Skin of body (tissue), 2 donors: ENCODE data around the gene IFT43. TPM values are rescaled to one million over a fixed set of nuclear protein-coding genes. Genes with fewer than 3 reads are reported as not detected.
"Not testable (repeated sequence)": the region's sequence is repeated elsewhere in the genome, so short reads cannot be mapped to it uniquely, and the experiment has no call there.

ENCODE experiments used
- DNase-seq: peaks from one replicate; lab custom pipeline; 2025; lab: John Stamatoyannopoulos, UW
- total RNA-seq: library from RNA; depleted of rRNA; stranded (reverse); fragments of >200 nt; gene quantifications from one replicate; pipeline ENCODE4 v1.2.3, GENCODE V29; 2014

Gene IFT43
- total RNA-seq, 1 donor from 2014 or later, result 24.9 TPM

DNA sequence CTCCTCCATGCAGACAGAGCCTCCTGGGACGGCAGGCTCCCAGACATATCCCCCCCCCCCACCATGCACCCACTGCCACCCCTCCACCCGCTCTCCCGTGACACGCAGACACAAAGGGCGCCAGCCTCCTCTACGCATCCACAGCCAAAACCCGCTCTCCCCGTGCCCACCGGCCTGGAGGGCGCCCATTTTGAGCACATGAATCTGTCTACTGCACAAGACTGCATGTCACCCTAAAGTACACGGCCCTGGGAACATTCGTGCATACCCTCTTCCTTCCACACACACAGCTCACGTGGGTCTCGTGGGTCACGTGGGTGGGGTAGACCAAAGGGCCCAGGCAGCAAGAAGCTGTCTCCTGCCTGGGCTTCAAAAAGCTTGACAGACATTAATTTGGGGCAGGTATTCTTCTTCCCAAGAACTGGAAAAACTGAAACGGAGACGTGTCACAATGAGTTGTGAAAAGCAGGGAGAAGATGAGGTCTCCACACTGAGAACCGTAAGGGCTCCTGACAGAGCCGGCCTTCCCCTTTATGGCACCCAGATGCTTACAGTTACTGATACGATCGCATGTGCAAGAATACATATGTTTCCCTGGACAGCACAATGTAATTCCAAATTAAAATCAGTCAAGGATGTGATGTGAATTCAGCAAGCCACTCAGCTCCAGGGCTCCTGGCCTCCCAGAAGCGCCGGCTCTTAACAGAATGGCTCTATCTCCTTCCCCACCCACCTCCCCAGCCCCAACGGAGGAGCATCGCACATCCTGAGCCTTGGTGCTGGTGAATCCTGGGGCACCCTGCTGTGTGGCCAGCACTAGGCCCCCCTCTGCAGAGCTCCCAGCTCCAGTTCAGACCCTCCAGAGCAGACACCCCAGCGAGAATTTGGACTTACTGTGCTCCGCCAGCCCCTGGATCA, 5.7 kb upstream of the IFT43 start:
- DNase-seq, result peak; percentile 49

DNA sequence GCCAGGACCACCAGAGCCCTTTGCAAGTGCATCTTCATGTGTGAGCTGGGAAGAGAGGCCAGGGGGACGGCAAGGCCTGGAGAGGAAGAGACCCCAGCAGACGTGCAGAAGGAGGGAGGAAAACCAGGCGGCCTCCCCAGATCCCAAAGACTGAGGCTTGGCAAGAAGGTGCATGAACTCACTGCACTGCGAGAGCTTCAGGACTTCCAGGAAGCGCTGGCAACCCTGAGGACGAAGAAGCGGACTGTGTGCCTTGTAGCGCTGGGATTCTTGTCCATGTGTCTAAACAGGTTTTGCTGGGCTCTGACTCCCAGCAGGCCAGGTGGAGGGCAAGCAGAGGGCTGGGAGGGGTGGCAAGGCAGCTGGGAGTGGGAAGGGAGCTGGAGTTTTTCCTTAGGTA, 4.7 kb upstream of the IFT43 start:
- peak; percentile 19 for DNase-seq

DNA sequence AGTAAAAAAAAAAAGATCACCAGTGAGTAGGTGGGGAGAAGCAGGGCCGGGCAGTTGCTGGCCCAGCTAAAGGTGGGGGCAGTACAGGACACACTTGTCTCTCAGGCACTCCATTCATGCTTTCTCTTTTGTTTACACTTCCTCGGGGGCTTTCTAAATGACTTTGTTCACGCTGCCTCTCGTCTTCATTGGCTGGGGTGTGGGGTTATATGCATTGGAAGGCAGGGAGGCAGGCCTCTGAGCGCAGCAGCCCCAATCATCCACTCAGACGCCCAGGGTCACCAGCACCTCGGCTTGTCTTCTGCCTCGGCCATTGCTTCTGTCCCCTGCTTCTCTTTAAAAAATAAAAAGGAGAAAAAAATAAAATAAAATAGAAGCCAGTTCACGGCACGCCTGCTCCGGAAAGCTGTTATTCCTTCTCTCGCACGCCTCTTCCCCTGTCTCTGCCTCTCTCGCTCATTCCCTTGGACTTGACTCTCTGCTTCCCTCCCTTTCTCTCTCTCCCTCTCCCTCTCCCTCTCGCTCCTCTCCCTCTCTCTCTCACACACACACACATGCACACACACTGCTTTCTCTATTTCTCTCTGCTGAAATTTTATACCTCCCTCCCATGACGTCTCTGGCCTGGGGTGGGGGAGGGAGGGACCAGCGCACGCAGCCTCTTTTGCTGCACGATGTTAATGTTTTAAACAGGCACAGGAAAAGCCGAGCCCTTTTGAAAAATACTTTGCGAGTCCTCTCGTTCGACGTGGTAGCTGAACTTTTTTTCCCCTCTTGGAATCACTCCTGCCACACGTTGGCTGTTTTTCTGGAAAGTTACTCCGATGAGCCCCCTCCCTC, 3.9 kb upstream of the IFT43 start, which contains the start of gene TGFB3:
Gene TGFB3, minus strand, starts transcription at position 570 of the 840 bp plus-strand sequence. CDS start 1,102 bp downstream, outside the sequence.
- peak; percentile 95 for DNase-seq

DNA sequence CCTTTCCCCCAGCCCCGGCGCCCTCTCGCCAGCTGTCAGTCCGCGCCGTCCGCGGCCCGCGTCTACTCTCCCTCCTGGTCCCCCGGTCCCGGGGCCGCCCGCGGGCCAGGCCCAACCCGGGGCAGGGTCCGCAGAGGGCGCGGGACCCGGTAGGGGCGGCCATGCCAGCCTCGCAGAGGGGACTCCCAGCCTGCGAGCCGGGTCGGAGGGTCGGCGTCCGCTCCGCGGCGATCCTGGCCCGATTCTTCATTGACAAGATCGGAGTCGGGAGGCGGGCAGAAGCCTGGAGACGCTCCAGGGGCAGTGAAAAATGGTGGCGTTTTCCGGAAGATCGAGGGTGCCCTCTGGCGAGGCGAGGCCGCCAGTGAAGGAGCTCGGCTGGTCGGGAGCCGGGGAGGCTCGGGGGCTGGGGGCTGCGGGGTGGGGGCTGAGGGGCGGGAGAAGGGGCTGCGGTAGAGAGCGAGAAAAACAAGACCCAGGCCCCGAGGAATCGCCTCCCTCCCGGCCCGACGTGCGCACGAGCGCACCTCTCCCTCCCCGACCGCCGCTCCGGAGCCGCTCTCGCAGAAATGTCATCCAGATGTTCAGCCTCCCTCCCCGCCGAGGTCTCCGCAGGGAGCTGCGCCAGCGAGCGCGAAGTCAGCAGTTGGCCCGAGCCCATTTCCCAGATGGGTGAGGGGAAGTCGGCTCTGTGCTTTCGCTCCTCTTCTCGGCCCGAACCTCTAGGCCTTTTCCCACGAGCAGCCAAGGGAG, 3.1 kb upstream of the IFT43 start:
- peak; percentile 90 for DNase-seq

DNA sequence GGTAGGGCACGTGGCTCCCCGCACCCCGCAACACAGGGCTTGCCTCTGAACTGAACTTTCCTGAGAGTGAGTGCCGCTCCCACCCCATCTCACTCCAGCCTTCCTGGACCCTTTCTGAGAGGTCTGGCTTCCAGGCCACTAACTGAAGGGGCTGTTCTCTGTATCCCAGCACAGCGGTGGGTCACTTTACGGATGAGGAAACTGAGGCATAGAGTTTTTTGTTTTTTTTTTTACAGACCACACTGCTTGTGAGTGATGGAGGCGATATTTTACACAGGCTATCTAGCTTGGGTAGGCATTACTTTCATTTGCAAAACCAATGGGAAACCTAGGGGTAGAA, 2.6 kb upstream of the IFT43 start:
- DNase-seq, result no peak

DNA sequence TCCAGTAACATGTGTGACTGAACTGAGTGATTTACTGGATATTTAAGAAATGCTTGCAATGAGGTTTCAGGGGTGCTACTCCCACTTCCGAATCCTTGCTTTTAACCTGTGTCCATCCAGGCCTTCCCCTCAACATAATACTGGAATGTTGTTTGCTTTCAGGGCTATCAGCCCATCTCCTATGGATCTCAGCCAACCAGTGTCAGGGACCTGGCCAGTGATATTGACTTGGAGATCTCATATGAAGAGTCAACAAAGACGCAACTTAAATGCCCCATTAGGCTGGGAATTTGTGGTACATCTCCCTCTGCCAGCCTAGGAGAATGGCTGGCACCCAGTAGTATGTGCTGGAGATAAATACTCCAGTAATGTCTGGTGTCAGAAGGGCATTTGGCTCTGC, 889 bp upstream of the IFT43 start:
- DNase-seq, result no peak

DNA sequence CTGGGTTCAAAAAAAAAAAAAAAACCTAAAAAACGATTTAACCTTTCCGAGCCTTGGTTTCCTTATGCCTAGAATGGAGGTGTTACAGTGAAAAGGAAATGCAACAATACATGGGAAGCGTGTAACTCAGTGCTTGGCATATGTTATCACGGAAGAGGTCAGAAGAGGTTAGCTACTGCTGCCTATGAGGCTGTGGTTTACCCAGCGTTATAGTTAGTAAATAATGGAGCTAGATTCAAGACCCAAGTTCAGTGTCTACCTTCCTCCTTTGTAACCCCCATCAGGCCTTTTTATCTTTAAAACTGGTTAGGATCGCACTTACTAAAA, 839 bp downstream of the IFT43 start:
- no peak for DNase-seq

DNA sequence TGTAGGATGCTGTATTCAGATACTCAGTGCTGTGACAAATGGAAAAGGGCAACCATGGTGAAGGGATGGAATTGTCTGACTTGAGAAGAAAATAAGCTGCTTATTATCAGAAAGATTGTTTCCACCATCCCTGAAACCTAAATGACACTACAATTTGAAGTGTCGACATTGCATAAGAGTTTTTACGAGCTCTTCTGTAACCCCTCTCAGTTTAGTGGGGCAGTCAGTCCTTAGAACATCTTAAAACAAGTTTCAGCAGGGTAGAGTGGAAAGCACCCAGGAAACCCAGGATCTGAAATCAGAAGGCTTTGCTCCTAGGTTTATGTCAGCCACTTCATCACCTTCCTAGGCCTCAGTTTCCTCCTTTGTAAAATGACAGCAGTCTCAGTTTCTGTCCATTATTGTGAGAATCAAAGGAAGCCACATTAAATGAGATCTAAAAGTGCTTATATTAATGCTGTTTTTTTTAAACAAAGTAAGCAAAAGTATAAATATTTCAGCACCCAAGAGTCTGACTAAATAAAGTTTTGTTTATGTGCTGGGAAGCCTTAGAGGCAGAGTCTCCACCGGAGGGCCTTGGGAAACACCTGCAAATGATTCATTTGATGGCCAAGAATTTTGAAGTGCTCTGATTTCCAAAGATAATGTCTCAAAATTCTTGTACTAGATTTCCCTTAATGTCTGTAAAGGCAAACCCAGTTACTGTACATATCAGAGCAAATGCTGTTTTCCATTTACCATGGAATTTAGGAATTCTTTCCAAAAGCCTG, 1.8 kb downstream of the IFT43 start:
- no peak for DNase-seq

DNA sequence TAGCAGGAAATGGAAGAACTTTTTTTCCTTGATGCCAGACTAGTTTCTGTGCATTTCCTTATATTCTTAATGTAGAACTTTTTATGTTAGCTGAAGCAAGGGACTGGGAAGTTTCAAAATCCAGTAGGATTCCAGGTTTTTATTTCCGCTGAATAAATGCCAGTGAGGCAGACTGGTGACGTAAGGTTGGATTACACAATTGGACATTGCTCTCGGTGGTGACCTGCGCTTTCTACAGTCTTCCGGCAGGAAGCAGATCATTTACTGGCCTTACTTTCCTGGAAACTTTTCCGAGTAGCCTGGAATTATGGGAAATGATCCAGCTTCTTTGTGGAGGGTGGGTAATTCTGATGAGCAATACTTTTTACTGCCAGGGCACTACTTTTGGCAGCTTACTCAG, 3.6 kb downstream of the IFT43 start:
- peak; percentile 35 for DNase-seq

DNA sequence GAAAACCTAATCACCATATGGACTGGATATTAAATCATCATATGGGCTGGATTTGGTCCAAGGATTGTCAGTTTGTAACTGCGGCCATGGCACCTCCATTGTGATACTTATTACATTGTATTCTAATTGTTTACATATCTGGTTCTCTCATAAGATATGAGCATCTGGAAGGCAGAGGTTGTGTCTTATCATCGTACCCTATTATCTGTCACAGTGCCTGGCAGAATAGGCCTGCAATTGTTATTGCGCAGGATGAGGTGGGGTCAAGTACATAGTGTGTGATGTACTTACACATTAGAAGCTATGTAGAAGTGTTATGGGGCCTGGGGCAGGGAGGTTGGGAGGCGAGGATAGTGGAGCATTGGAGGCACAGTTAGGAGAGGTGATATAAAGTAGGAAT, 4.7 kb downstream of the IFT43 start:
- no peak for DNase-seq

DNA sequence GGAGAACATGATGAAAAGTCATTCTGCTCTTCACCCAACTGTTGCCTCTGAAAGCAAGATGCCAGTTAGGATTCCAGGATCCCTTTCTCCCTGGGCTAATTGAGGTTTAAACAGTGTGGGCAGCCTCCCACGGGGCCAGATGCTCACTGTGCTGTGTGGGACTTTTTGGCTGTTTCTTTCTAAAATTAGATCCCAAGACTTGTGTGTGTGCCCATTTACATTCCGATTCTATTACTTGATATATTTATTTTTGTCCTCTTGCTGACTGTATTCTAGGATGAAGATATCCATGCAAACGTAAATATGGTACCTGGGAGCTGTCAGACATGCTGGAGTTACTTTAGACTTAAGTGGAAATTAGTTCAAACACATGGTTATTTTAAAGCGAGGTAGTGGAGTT, 6.2 kb downstream of the IFT43 start:
- no peak for DNase-seq

DNA sequence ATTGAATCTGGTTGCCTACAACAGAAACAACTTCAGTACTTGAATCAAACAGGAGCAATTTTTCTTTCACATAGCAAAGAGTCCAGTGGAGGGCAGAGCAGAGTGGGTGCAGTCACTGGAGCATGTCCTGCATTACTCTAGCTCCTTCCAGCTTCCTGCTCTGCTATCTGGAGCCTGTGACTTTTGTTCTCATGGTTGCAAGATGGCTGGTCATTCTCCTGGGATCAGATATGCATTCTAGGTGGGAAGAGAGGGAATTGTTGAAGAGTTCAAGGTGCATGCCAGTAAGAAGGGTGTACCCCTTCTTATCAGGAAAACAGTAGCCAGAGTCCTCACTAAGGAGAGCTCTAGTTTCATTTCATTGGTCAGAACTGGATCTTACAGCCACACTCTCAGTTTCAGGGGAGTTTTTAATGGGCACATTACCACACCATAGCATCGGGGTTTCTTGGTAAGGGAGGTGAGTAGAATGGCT, 8.0 kb downstream of the IFT43 start:
- no peak for DNase-seq

DNA sequence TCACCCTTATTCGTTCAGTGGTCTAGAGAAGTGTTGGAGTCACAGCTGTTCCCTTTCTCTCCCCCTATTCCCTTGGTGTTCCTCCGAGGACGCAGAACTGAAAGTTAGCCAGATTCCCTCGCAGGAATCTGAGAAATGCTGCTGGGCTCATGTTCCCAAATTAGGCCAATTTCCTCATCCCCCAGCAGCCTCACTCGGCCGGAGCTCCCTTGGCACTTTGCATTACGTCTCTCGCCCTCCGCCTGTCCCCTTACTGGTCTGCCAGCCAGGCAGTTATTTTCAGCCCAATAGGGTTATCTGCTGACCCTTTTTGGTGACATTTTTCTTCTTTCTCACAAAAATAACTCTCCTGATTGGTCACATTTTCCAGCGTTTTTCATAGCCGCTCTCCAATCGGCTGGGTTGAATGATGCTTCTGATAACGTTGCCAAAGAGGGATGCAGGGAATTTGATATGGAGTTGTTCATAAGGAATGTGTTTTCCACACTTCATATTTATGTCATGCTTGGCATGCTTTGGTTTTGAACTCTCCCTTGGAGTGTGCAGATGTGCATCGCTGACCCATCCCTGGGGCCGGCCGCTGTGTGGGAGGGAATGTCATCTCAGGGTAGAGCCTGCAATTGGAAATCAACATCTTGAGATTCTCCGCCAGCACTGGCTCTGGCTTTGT, 9.9 kb downstream of the IFT43 start:
- DNase-seq, result peak; percentile 87

DNA sequence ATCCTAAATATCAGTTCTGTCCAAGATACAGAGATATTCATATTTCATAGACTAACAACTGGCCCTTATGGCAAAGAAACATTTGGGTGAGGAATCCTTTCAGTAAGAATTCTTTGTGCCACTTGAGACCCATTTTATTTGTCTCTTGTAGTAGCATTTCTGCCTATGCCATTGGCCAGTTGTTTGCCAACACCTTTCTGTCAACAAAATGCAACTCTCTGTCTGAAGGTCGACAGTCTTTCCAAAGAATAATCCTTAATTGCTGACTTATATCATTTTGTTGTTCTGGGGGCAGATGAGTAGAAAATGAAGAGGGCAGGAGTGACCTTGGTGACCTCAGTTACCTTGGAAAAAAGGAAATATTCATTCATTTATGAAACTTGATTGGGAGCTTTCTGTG, 10.9 kb downstream of the IFT43 start:
- no peak for DNase-seq

DNA sequence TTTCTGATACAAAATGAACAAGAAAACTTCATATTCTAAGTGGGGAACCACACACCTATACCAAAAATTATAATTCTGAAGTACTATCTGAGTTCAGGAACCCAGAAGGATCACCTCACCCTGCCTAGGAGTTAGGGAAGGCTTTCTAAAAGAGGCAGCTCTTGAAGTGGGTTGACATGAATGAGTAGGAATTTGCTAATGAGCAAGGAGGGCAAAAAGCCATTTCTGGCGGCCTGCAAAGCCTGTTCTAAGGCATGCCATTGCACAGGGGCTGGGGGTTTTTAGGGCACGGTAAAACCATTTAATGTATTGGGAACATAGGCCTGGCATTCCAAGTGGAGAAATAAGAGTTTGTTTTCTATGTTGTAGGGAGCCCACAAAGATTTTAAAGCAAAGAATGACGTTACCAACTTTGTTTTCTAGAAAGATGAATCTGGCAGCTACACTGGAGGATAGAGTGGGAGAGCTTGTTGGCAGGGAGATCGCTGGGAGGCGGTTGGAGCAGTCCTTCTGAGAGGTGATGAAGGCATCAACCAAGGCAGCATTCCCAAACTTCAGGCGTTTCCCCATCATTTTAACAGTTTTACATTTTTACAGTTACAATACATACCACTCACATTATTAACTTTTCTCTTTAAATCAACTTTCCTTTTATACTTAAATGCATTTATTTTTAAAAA, 14.1 kb downstream of the IFT43 start:
- no peak for DNase-seq

DNA sequence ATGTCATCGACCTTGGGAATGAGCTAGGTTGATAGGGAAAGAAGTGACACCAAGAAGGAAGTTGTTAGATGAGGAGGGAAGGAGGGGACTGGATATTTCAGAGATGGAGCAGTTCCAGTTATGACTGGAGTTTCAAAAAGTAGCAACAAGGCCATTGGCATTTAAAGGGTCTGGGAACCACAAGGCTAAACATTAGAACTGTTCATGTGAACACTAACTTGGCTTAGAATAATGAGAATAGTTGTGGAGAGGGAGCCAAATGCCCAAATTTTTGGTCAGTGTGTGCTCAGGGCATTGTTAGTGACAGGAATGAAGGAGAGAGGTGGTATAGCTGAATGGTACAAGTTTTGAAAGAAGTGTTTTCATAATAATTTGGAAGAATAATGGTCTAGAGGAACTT, 16.8 kb downstream of the IFT43 start:
- DNase-seq, result no peak

DNA sequence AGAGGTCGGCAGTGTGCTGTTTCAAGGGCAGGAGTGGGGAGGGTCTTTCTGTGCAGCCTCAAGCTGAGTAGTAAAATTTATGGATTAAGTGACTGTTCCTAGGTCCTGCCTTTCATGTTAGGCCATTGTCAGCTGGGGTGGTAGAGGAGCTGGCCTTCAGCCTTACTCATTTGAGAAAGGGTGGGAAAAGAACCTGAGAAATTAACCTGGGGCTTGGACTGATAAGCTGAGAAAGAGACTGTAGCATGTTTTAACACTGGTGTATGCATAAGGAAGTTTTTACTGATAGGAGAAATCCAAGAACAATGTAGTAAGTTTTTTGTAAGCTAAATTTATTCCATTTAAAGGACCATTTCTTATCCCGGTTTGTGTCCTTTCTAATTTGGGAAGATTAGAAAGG, 20.7 kb downstream of the IFT43 start:
- DNase-seq, result no peak

DNA sequence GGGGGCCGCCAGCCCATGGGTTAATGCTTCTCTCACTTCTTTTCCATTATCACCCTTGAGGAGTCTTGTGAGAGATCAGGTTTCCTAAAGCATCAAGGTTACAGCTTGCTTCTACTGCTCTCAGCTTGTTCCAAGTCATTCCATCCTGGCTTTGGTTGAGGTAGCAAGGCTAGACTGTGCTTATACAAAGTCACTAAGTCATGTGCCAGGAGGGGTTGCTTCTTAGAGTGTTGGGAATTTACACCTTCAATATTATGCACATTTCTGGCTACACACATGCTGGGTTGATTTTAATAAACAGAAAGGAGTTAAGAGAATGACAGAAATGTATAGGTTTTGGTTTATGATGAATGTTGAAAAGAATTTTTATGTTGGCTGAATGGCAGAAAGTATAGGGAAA, 21.8 kb downstream of the IFT43 start:
- DNase-seq, result no peak

DNA sequence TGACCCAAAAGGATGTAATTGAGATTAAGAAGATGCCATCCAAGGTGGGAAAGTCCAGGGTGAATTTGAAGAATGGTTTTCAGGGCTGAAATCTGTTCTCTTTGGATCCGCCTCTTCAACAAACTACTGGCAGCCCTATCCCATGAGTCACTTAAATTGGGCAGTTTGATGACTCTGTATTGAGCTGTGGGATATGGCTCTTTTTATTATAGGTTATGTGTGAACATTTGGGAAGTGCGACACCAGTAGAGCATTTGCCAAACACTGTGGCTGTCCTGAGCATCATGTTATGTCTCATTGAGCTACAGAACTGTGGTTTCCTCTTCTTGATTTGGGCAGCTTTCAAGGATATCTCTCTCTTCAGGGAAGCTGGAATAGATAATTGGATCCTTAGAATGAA, 22.3 kb downstream of the IFT43 start:
- no peak for DNase-seq

DNA sequence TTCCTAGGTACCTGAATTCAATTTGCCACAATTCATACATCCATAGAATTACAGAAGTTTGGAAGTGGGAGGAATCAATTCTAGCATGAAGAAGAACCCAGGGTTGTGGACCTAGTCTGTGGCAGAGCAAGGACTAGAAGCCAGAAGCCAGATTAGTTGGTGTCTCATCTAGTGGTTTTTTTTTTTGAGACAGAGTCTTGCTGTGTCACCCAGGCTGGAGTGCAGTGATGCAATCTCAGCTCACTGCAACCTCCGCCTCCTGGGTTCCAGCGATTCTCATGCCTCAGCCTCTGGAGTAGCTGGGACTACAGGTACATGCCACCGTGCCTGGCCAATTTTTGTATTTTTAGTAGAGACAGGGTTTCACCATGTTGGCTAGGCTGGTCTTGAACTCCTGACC, 24.1 kb downstream of the IFT43 start:
- DNase-seq, result not testable (repeated sequence)
